ENCODE results near the gene HIF1A. TPM values are rescaled to one million over a fixed set of nuclear protein-coding genes. Genes with fewer than 3 reads are reported as not detected.
"Not testable (repeated sequence)": the region's sequence is repeated elsewhere in the genome, so short reads cannot be mapped to it uniquely, and the experiment has no call there.

HIF1A gene
- total RNA-seq, 4 donors from 2014 or later: 52.1 to 160 (median 71.1) TPM

DNA sequence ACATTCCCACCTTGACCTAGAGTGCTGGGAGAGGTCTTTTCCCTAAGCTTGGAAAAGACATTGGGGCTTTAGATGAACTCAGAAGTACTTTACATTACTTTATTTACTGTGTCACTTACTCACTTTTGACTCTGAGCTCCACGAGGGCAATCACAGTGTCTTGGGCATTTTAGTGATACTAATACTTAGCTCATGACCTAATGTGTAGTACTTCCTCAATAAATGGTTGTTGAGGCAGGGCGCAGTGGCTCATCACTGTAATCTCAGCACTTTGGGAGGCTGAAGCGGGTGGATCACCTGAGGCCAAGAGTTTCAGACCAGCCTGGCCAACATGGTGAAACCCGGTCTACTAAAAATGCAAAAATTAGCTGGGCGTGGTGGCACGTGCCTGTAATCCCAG is 47.1 kb downstream of the HIF1A start:
- DNase-seq: no peak
- no peaks in the 10 kb centered on the region for H3K9me3 ChIP-seq
- no peaks in the 10 kb centered on the region for H3K4me1 ChIP-seq
- no peak overlapping the region for H3K4me3 ChIP-seq
- H3K27ac ChIP-seq: no peak overlapping the region
- TF ChIP-seq, protein P1, sequence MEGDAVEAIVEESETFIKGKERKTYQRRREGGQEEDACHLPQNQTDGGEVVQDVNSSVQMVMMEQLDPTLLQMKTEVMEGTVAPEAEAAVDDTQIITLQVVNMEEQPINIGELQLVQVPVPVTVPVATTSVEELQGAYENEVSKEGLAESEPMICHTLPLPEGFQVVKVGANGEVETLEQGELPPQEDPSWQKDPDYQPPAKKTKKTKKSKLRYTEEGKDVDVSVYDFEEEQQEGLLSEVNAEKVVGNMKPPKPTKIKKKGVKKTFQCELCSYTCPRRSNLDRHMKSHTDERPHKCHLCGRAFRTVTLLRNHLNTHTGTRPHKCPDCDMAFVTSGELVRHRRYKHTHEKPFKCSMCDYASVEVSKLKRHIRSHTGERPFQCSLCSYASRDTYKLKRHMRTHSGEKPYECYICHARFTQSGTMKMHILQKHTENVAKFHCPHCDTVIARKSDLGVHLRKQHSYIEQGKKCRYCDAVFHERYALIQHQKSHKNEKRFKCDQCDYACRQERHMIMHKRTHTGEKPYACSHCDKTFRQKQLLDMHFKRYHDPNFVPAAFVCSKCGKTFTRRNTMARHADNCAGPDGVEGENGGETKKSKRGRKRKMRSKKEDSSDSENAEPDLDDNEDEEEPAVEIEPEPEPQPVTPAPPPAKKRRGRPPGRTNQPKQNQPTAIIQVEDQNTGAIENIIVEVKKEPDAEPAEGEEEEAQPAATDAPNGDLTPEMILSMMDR (IDR thresholded peaks at IDR 0.05): no peak
- no peak for TF ChIP-seq POLR2A (IDR thresholded peaks at IDR 0.05)
- peaks cover 0 to 91% (median 6%) of the 10 kb centered on the region in 3 donors for H3K36me3 ChIP-seq
- H3K27me3 ChIP-seq: no peaks in the 10 kb centered on the region

GRCh38 chr14:61744238-61744637 is 48.9 kb downstream of the HIF1A start:
- H3K36me3 ChIP-seq: peaks cover 0 to 81% (median 0%) of the 10 kb centered on the region in 3 donors

DNA sequence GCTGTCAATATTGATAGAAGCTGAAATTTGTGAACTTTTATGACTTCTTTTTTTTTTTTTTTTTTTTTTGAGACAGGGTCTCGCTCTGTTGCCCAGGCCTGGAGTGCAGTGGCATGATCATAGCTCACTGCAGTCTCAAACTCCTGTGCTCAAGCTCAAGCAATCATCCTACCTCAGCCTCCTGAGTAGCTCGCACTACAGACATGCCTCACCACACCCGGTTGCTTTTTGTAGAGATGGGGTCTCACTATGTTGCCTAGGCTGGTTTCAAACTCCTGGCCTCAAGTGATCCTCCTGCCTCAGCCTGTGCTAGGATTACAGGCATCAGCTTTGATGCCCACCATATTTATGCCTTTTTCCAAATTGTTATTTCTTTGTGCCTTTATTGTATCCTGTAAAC is 51.0 kb downstream of the HIF1A start:
- Histone ChIP-seq H3K4me1 (peaks cover 0 to 24% (median 3%) of the 10 kb centered on the region in 4 donors), H3K36me3 (peaks cover 0 to 63% (median 0%) of the 10 kb centered on the region in 3 donors)
- H3K4me3 ChIP-seq, H3K27ac ChIP-seq, H3K27me3 ChIP-seq, DNase-seq, H3K9me3 ChIP-seq: not testable (repeated sequence)

More at GRCh38 chr14:61744238-61744637, 48.9 kb downstream of the HIF1A start:
- Histone ChIP-seq H3K4me1 (peaks cover 0 to 10% (median 0%) of the 10 kb centered on the region in 4 donors), H3K4me3 (no peak overlapping the region), H3K27ac (no peak overlapping the region), H3K9me3 (no peaks in the 10 kb centered on the region), H3K27me3 (no peaks in the 10 kb centered on the region)
- no peak for DNase-seq
- TF ChIP-seq, protein P1 (IDR thresholded peaks at IDR 0.05): no peak
- no peak for TF ChIP-seq POLR2A (IDR thresholded peaks at IDR 0.05)

DNA sequence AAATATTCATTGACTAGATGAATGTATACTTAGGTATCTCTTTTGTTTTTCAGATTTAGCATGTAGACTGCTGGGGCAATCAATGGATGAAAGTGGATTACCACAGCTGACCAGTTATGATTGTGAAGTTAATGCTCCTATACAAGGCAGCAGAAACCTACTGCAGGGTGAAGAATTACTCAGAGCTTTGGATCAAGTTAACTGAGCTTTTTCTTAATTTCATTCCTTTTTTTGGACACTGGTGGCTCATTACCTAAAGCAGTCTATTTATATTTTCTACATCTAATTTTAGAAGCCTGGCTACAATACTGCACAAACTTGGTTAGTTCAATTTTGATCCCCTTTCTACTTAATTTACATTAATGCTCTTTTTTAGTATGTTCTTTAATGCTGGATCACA is 51.6 kb downstream of the HIF1A start:
- TF ChIP-seq, protein P1 (IDR thresholded peaks at IDR 0.05): no peak
- TF ChIP-seq POLR2A (IDR thresholded peaks at IDR 0.05): no peak
- DNase-seq: no peak
- no peak overlapping the region for H3K4me3 ChIP-seq
- no peaks in the 10 kb centered on the region for H3K9me3 ChIP-seq
- peaks cover 0 to 24% (median 3%) of the 10 kb centered on the region in 4 donors for H3K4me1 ChIP-seq
- peaks cover 0 to 58% (median 0%) of the 10 kb centered on the region in 3 donors for H3K36me3 ChIP-seq
- H3K27me3 ChIP-seq: no peaks in the 10 kb centered on the region
- H3K27ac ChIP-seq: no peak overlapping the region

DNA sequence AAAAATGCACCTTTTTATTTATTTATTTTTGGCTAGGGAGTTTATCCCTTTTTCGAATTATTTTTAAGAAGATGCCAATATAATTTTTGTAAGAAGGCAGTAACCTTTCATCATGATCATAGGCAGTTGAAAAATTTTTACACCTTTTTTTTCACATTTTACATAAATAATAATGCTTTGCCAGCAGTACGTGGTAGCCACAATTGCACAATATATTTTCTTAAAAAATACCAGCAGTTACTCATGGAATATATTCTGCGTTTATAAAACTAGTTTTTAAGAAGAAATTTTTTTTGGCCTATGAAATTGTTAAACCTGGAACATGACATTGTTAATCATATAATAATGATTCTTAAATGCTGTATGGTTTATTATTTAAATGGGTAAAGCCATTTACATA is 52.0 kb downstream of the HIF1A start:
- Histone ChIP-seq H3K4me3 (no peak overlapping the region), H3K27ac (no peak overlapping the region), H3K36me3 (peaks cover 0 to 53% (median 0%) of the 10 kb centered on the region in 3 donors), H3K4me1 (peaks cover 0 to 24% (median 3%) of the 10 kb centered on the region in 4 donors), H3K9me3 (no peaks in the 10 kb centered on the region), H3K27me3 (no peaks in the 10 kb centered on the region)
- TF ChIP-seq, protein P1 (IDR thresholded peaks at IDR 0.05): no peak
- no peak for DNase-seq

DNA sequence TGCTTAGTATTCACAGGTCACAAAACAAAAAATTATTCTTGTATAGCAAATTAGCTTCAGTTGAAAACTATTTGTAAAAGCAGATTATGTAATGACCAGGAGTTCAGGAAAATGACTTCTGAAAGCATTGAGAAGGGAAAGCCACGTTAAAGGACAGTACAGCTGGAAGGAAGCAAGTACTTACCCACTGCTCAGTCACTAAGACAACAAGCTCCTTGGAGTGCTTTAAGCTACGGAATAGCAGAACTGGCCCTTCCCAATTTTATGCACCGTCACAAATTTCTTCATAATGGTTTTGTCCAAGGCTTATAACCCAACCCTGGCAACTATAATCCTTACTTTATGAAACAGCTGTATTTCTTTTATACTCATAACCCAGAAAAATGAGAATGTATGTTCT is 54.0 kb downstream of the HIF1A start:
- DNase-seq: no peak
- no peaks in the 10 kb centered on the region for H3K27me3 ChIP-seq
- peak overlapping the region in 1 of 4 donors; percentile 85 for H3K27ac ChIP-seq
- H3K4me1 ChIP-seq: peaks cover 0 to 24% (median 3%) of the 10 kb centered on the region in 4 donors
- peaks cover 0 to 34% (median 0%) of the 10 kb centered on the region in 3 donors for H3K36me3 ChIP-seq
- no peak overlapping the region for H3K4me3 ChIP-seq
- TF ChIP-seq, protein P1 (IDR thresholded peaks at IDR 0.05): no peak
- no peak for TF ChIP-seq POLR2A (IDR thresholded peaks at IDR 0.05)
- no peaks in the 10 kb centered on the region for H3K9me3 ChIP-seq

Measured in Peyer's patch (tissue), 4 donors.